Activated CD8-positive, alpha-beta memory T cell treated with anti-CD3 and anti-CD28 coated beads for 36 hours (primary cell): Measurements from ENCODE around the gene C17orf67. TPM values are rescaled to one million over a fixed set of nuclear protein-coding genes. Genes with fewer than 3 reads are reported as not detected.

Experiments used
- CTCF ChIA-PET: fragments of 350-600 bp; sonication (Branson Sonifier 250); formaldehyde crosslinking; loops from one replicate; lab custom pipeline; 2021; ENCODE audit warnings: antibody characterized with exemption; lab: Charles Lee
- POLR2A ChIA-PET: fragments of 350-600 bp; sonication (Branson Sonifier 250); formaldehyde crosslinking; loops from one replicate; lab custom pipeline; 2021; ENCODE audit warnings: antibody characterized with exemption; lab: Charles Lee
- total RNA-seq, 2 experiments: library from RNA; stranded (reverse); gene quantifications; one replicate each; pipeline ENCODE4 v1.2.3, GENCODE V29; 2021

Gene C17orf67
- total RNA-seq, 2 experiments from 2014 or later, result 2.3 to 3.3 TPM

DNA sequence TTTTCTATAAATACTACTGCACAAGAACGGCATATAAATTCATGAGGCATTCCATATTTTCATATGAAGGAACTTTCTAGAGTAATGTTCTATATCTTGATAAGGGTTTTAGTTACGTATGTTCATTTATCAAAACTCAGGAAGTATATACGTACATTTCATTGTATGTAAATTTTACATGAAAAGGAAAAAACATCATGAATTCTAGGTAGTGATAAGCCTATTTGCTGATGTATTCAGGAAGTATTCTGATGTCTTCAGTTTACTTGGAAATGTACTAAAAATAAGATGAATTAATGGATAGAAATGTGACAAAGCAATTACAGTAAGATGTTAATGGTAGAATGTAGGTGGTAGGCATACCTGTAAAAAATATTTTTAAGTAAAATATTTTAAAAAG is 5.0 kb upstream of the C17orf67 start:
- CTCF ChIA-PET, result interaction anchor here (1.2 kb wide), 1 partner anchor 19 kb away, joined by 3 read pairs; no protein-coding TSS in a partner anchor
- POLR2A ChIA-PET, result no interaction called here

GRCh38 chr17:56835264-56835585 is 1.5 kb upstream of the C17orf67 start:
- ChIA-PET CTCF (interaction anchor here (1.2 to 1.4 kb wide), 3 partner anchors 15 to 104 kb away, joined by 3 to 5 read pairs (median 4); no protein-coding TSS in a partner anchor), POLR2A (interaction anchor here (4.3 kb wide), 1 partner anchor 78 kb away, joined by 26 read pairs; the partner anchor contains the start of gene TRIM25)

GRCh38 chr17:56834380-56835263 is 902 bp upstream of the C17orf67 start:
- CTCF ChIA-PET, result interaction anchor here (1.2 to 1.4 kb wide), 3 partner anchors 14 to 105 kb away, joined by 3 to 5 read pairs (median 4); no protein-coding TSS in a partner anchor
- POLR2A ChIA-PET, result interaction anchor here (1.0 to 4.3 kb wide), 2 partner anchors 36 to 79 kb away, joined by 3 to 26 read pairs; partner anchors contain the start of gene TRIM25

GRCh38 chr17:56833057-56833808 is 487 bp downstream of the C17orf67 start:
- POLR2A ChIA-PET, result interaction anchor here (1.0 to 4.3 kb wide), 4 partner anchors 12 to 80 kb away, joined by 3 to 26 read pairs (median 4); partner anchors contain the start of gene TRIM25
- CTCF ChIA-PET, result interaction anchor here (1.2 to 2.0 kb wide), 2 partner anchors 14 to 106 kb away, joined by 3 to 6 read pairs; no protein-coding TSS in a partner anchor

DNA sequence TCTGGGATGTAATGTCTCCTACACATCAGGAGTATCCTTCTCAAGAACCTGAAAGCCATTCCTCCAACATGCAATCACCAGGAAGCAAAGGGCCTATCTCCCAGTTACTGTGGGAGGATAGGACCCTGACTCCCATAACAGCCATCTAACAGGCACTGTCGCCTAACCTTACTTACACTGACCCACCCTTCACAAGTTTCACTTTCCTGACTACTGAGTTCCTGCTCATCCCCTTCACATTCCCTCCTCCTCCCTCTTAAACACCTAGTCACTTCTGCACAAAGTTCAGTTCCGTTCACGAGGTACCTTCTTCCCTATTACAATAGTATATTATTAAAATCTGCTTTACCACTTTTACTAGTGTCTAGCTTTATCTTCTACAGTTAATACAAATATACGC is 1.3 kb downstream of the C17orf67 start:
- POLR2A ChIA-PET, result interaction anchor here (1.1 to 4.3 kb wide), 3 partner anchors 11 to 81 kb away, joined by 3 to 26 read pairs (median 4); partner anchors contain the start of gene TRIM25
- CTCF ChIA-PET, result interaction anchor here (2.0 kb wide), 1 partner anchor 13 kb away, joined by 6 read pairs; no protein-coding TSS in a partner anchor

DNA sequence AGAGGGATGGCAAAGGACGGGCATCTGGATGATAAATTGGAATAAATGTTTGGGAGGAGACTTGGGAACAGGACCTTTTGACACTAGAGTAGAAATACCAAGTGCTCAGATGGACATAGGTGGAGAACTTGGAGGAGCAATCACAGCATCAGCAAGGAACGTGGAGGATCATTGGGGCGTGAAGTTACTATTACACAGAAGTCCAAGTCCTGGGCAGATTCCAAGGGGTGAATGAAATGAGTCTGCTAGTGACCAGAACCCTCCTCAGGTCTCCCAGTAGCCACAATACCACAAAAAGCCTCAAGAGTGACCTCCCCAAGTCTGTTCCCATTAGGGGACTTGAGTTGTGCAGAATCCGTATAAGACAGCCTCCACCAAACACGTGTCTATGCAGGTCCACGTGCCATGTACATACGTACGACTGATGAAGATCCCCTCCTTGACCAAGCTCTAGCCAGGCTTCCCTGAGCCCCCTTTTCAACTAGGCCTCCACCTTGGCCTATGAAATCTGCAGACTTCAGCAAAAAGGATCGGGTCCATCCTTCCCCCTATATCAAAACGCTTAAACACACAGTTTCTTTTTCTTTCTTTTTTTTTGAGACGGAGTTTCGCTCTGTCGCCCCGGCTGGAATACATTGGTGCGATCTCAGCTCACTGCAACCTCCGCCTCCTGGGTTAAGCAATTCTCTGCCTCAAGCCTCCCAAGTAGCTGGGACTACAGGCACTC is 2.2 kb downstream of the C17orf67 start:
- CTCF ChIA-PET, result no interaction called here
- POLR2A ChIA-PET, result no interaction called here

GRCh38 chr17:56830726-56831368 is 2.9 kb downstream of the C17orf67 start:
- CTCF ChIA-PET, result no interaction called here
- POLR2A ChIA-PET, result no interaction called here

GRCh38 chr17:56826611-56827414 is 6.9 kb downstream of the C17orf67 start:
- CTCF ChIA-PET, result no interaction called here
- POLR2A ChIA-PET, result no interaction called here

- CTCF ChIA-PET, result interaction anchor here (1.4 kb wide), 1 partner anchor 115 kb away, joined by 4 read pairs; no protein-coding TSS in a partner anchor
- POLR2A ChIA-PET, result no interaction called here
Observed at GRCh38 chr17:56824503-56824902, 9.2 kb downstream of the C17orf67 start.

GRCh38 chr17:56823848-56824247 is 9.9 kb downstream of the C17orf67 start:
- ChIA-PET POLR2A (no interaction called here), CTCF (no interaction called here)

DNA sequence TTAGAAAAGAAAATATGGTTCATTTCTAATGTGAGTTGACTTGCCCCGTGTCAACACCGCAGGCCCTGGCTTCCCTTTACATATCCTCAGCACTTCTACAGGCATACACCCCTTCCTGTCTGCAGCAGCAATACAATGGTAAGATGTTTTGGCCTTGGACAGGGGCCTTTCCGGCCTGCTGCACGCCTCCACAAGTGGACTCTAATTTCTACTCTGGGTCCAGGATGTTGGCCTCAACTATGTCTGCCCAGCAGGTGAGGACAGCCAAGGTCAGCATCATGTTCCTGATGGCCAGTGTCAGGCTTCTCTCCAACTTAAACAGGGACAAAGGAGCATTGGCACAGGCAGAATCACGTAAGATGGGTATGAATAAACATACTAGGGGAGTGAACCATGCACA is 11.0 kb downstream of the C17orf67 start:
- POLR2A ChIA-PET, result no interaction called here

DNA sequence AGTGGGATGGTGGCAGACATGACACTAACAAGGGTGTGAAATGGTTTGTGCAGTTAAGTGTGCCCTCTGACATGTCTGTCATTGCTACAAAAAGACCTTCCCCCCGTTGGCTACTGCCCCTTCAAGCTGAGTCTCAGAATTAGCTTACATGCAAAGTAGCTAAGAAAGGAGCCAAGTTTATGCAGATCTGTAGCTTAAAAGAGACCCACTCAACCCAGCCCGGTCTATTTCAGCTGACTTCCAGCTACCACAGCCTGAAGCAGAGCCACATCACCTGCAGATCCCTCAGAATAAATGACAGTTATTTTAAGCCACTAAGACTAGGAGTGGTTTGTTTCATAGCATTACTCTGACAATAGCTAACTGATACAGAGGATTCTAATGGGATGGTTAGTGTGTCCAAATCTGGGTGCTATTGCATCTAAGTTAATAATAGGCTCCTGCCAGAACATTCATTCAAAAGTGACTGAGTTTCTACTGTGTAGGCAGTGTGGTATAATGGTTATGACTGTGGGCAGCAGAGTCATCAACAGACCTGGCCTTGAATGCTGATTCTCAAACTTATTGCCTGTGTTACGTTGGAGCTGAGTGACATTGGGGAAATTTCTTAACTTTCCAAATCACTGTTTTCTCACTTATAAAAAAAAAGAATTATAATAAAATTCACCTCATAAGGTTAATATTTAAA is 11.7 kb downstream of the C17orf67 start:
- POLR2A ChIA-PET, result interaction anchor here (0.8 kb wide), 1 partner anchor 11 kb away, joined by 3 read pairs; no protein-coding TSS in a partner anchor

More for the DNA sequence above, 11.0 kb downstream of the C17orf67 start:
- CTCF ChIA-PET, result no interaction called here

GRCh38 chr17:56820207-56820606 is 13.5 kb downstream of the C17orf67 start:
- CTCF ChIA-PET, result interaction anchor here (0.7 to 2.1 kb wide), 15 partner anchors 8 to 964 kb away, joined by 3 to 6 read pairs (median 4); partner anchors contain the start of genes C17orf67 and DGKE
- POLR2A ChIA-PET, result interaction anchor here (1.0 kb wide), 1 partner anchor 13 kb away, joined by 4 read pairs; the partner anchor contains the start of genes C17orf67 and DGKE

More for the DNA sequence above, 11.7 kb downstream of the C17orf67 start:
- CTCF ChIA-PET, result interaction anchor here (1.4 kb wide), 1 partner anchor 118 kb away, joined by 5 read pairs; no protein-coding TSS in a partner anchor

DNA sequence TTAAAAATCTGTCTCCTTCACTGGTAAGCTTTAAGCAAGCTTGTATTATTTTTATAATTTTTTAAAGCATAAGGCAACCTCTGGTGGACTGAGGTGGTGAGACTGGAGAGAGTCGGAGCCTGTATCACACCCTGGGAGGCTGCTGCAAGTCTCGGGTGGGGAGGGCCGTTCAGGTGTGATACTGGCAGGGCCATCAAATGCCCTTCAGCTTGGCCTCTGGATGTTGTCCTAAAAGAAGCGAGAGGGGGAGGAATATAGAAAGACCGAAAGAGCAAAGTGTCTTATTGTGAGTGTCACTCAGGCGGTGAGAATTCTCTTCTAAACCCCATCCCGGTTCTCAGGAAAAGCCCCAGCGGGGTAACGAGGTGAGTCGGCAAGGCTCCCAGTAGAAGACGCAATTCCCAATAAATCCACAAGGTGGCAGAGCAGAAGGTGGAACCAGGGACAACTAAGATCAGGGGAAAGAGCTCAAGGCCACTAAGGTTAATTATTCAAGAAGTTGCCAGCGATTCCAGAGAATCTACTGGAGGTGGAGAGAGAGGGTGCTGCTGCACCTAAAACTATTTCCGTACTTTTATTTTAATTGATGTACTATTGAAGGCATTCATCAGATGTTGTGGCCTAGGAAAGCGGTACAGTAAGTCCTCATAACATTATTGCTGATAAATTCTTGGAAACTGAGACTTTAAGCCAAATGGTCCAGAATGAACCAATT is 14.1 kb downstream of the C17orf67 start:
- ChIA-PET CTCF (interaction anchor here (0.7 to 2.1 kb wide), 16 partner anchors 9 to 965 kb away, joined by 3 to 6 read pairs (median 4); partner anchors contain the start of genes C17orf67, COIL and DGKE), POLR2A (interaction anchor here (1.0 kb wide), 1 partner anchor 14 kb away, joined by 4 read pairs; the partner anchor contains the start of genes C17orf67 and DGKE)

DNA sequence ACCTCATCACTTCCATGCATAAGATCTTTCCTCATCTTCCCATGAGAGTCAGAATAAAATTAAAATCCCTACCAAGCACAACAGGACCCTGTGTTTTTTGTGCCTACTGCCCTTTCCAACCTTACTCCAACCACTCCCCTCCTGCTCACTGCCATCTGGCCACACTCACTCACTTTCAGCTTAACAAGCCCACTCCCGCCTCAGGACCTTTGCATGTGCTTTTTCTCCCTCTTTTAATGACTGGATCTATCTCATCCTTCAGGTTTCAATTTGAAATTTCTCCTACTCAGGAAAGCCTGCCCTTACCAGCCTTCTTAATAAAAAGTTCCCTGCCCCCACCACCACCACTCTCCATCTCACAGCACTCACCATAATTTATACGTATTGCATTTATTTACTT is 14.7 kb downstream of the C17orf67 start:
- ChIA-PET POLR2A (interaction anchor here (1.0 kb wide), 1 partner anchor 14 kb away, joined by 4 read pairs; the partner anchor contains the start of genes C17orf67 and DGKE), CTCF (interaction anchor here (1.0 to 2.1 kb wide), 10 partner anchors 10 to 965 kb away, joined by 3 to 6 read pairs (median 4); partner anchors contain the start of genes C17orf67, COIL and DGKE)
